Measurements from ENCODE around the gene PIEZO1. TPM values are rescaled to one million over a fixed set of nuclear protein-coding genes. Genes with fewer than 3 reads are reported as not detected.

The PIEZO1 gene
- total and polyA plus RNA-seq, 2 experiments from 2014 or later: 30.4 to 70.1 TPM

DNA sequence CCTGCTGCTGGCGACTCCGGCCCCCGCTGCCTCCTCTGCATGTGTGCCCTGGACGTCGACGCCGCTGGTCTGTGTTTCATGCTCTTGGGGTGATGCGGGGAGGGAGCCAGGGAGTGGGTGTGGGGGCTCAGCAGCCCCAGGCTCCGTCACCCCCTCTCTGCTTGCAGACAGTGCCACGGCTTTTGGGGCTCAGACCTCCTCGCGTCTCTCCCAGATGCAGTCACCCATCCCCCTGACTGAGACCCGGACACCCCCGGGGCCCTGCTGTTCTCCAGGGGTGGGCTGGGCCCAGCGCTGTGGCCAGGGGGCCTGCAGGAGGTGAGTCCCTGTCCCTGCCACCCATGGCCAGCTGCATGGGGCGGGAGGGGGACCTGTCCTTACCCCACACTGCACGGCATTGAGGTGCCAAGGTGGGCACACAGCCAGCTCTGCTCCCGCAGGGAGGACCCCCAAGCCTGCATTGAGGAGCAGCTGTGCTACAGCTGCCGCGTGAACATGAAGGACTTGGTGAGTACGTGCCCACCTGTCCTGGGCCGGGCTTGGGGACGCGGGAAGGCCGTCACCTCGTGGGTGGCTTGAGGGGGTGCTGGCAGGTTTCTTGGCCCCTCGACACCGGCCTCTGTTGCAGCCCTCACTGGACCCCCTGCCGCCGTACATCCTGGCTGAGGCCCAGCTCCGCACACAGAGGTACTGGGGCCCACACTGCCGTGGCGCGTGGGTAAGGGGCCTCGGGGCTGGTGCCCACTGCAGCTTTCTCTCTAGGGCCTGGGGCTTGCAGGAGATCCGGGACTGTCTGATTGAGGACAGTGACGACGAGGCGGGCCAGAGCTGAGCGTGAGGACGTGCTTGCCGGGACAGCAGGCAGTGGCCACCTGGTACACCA lies 70.4 kb downstream of the PIEZO1 start:
- Histone ChIP-seq H3F3A (replicated peaks; ENCODE audit: low read depth) (no peaks in the 10 kb centered on the region), H3K4me1 (ENCODE audit: insufficient read depth) (no peaks in the 10 kb centered on the region), H3K36me3 (ENCODE audit: insufficient read depth) (no peaks in the 10 kb centered on the region), H2AFZ (no peak overlapping the region), H3K4me3 (no peak overlapping the region), H3K9me2 (ENCODE audit: insufficient read depth) (no peaks in the 10 kb centered on the region), H3K79me2 (replicated peaks; ENCODE audit: insufficient read depth) (no peaks in the 10 kb centered on the region), H3K27ac (ENCODE audit: low read depth) (no peak overlapping the region), H3K27me3 (ENCODE audit: insufficient read depth) (no peaks in the 10 kb centered on the region), H4K20me1 (replicated peaks; ENCODE audit: insufficient read depth) (no peaks in the 10 kb centered on the region), H3K4me2 (no peak overlapping the region)
- peaks cover 11% of the 10 kb centered on the region for H3K27me3 Mint-ChIP-seq (ENCODE audit: insufficient read depth, low read depth, poor library complexity)
- no peak overlapping the region for H3K4me3 Mint-ChIP-seq
- ATAC-seq (no peak), DNase-seq (ENCODE audit: low spot score) (no peak)
- H3K4me1 Mint-ChIP-seq: peaks cover 7% of the 10 kb centered on the region
- no peak overlapping the region for H3K27ac Mint-ChIP-seq
- no peak for TF ChIP-seq EZH2 (IDR thresholded peaks at IDR 0.05; ENCODE audit: low read depth, unreplicated experiment)
- no peak for TF ChIP-seq CREB1 (CRISPR knock-in tag; IDR thresholded peaks at IDR 0.05; ENCODE audit: low read depth)
- no peak for TF ChIP-seq ZNF331 (CRISPR knock-in tag; IDR thresholded peaks at IDR 0.05; ENCODE audit: low read depth)
- TF ChIP-seq ZNF114 (CRISPR knock-in tag; IDR thresholded peaks at IDR 0.05): no peak
- no peak for TF ChIP-seq JUNB (IDR thresholded peaks at IDR 0.05; ENCODE audit: unreplicated experiment)
- TF ChIP-seq, protein P1, sequence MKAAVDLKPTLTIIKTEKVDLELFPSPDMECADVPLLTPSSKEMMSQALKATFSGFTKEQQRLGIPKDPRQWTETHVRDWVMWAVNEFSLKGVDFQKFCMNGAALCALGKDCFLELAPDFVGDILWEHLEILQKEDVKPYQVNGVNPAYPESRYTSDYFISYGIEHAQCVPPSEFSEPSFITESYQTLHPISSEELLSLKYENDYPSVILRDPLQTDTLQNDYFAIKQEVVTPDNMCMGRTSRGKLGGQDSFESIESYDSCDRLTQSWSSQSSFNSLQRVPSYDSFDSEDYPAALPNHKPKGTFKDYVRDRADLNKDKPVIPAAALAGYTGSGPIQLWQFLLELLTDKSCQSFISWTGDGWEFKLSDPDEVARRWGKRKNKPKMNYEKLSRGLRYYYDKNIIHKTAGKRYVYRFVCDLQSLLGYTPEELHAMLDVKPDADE (IDR thresholded peaks at IDR 0.05): no peak
- no peak for TF ChIP-seq STAT1 (IDR thresholded peaks at IDR 0.05; ENCODE audit: unreplicated experiment)
- TF ChIP-seq EZH2phosphoT487 (IDR thresholded peaks at IDR 0.05; ENCODE audit: unreplicated experiment): no peak
- TF ChIP-seq, protein P2, sequence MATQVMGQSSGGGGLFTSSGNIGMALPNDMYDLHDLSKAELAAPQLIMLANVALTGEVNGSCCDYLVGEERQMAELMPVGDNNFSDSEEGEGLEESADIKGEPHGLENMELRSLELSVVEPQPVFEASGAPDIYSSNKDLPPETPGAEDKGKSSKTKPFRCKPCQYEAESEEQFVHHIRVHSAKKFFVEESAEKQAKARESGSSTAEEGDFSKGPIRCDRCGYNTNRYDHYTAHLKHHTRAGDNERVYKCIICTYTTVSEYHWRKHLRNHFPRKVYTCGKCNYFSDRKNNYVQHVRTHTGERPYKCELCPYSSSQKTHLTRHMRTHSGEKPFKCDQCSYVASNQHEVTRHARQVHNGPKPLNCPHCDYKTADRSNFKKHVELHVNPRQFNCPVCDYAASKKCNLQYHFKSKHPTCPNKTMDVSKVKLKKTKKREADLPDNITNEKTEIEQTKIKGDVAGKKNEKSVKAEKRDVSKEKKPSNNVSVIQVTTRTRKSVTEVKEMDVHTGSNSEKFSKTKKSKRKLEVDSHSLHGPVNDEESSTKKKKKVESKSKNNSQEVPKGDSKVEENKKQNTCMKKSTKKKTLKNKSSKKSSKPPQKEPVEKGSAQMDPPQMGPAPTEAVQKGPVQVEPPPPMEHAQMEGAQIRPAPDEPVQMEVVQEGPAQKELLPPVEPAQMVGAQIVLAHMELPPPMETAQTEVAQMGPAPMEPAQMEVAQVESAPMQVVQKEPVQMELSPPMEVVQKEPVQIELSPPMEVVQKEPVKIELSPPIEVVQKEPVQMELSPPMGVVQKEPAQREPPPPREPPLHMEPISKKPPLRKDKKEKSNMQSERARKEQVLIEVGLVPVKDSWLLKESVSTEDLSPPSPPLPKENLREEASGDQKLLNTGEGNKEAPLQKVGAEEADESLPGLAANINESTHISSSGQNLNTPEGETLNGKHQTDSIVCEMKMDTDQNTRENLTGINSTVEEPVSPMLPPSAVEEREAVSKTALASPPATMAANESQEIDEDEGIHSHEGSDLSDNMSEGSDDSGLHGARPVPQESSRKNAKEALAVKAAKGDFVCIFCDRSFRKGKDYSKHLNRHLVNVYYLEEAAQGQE (IDR thresholded peaks at IDR 0.05; ENCODE audit: unreplicated experiment): no peak
- no peak for TF ChIP-seq POLR2AphosphoS5 (IDR thresholded peaks at IDR 0.05; ENCODE audit: low read depth)
- TF ChIP-seq, protein P3, sequence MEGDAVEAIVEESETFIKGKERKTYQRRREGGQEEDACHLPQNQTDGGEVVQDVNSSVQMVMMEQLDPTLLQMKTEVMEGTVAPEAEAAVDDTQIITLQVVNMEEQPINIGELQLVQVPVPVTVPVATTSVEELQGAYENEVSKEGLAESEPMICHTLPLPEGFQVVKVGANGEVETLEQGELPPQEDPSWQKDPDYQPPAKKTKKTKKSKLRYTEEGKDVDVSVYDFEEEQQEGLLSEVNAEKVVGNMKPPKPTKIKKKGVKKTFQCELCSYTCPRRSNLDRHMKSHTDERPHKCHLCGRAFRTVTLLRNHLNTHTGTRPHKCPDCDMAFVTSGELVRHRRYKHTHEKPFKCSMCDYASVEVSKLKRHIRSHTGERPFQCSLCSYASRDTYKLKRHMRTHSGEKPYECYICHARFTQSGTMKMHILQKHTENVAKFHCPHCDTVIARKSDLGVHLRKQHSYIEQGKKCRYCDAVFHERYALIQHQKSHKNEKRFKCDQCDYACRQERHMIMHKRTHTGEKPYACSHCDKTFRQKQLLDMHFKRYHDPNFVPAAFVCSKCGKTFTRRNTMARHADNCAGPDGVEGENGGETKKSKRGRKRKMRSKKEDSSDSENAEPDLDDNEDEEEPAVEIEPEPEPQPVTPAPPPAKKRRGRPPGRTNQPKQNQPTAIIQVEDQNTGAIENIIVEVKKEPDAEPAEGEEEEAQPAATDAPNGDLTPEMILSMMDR (conservative IDR thresholded peaks at IDR 0.05; ENCODE audit: low read depth in 2 of 2): no peak
- TF ChIP-seq, protein P4, sequence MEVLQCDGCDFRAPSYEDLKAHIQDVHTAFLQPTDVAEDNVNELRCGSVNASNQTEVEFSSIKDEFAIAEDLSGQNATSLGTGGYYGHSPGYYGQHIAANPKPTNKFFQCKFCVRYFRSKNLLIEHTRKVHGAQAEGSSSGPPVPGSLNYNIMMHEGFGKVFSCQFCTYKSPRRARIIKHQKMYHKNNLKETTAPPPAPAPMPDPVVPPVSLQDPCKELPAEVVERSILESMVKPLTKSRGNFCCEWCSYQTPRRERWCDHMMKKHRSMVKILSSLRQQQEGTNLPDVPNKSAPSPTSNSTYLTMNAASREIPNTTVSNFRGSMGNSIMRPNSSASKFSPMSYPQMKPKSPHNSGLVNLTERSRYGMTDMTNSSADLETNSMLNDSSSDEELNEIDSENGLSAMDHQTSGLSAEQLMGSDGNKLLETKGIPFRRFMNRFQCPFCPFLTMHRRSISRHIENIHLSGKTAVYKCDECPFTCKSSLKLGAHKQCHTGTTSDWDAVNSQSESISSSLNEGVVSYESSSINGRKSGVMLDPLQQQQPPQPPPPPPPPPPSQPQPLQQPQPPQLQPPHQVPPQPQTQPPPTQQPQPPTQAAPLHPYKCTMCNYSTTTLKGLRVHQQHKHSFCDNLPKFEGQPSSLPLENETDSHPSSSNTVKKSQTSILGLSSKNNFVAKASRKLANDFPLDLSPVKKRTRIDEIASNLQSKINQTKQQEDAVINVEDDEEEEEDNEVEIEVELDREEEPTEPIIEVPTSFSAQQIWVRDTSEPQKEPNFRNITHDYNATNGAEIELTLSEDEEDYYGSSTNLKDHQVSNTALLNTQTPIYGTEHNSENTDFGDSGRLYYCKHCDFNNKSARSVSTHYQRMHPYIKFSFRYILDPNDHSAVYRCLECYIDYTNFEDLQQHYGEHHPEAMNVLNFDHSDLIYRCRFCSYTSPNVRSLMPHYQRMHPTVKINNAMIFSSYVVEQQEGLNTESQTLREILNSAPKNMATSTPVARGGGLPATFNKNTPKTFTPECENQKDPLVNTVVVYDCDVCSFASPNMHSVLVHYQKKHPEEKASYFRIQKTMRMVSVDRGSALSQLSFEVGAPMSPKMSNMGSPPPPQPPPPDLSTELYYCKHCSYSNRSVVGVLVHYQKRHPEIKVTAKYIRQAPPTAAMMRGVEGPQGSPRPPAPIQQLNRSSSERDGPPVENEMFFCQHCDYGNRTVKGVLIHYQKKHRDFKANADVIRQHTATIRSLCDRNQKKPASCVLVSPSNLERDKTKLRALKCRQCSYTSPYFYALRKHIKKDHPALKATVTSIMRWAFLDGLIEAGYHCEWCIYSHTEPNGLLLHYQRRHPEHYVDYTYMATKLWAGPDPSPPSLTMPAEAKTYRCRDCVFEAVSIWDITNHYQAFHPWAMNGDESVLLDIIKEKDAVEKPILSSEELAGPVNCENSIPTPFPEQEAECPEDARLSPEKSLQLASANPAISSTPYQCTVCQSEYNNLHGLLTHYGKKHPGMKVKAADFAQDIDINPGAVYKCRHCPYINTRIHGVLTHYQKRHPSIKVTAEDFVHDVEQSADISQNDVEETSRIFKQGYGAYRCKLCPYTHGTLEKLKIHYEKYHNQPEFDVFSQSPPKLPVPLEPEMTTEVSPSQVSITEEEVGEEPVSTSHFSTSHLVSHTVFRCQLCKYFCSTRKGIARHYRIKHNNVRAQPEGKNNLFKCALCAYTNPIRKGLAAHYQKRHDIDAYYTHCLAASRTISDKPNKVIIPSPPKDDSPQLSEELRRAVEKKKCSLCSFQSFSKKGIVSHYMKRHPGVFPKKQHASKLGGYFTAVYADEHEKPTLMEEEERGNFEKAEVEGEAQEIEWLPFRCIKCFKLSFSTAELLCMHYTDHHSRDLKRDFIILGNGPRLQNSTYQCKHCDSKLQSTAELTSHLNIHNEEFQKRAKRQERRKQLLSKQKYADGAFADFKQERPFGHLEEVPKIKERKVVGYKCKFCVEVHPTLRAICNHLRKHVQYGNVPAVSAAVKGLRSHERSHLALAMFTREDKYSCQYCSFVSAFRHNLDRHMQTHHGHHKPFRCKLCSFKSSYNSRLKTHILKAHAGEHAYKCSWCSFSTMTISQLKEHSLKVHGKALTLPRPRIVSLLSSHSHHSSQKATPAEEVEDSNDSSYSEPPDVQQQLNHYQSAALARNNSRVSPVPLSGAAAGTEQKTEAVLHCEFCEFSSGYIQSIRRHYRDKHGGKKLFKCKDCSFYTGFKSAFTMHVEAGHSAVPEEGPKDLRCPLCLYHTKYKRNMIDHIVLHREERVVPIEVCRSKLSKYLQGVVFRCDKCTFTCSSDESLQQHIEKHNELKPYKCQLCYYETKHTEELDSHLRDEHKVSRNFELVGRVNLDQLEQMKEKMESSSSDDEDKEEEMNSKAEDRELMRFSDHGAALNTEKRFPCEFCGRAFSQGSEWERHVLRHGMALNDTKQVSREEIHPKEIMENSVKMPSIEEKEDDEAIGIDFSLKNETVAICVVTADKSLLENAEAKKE (CRISPR knock-in tag; IDR thresholded peaks at IDR 0.05): no peak
- TF ChIP-seq NANOG (IDR thresholded peaks at IDR 0.05; ENCODE audit: borderline replicate concordance): no peak
- no peaks in the 10 kb centered on the region for H3K9me3 Mint-ChIP-seq
- peaks cover 25% of the 10 kb centered on the region for H3K36me3 Mint-ChIP-seq (ENCODE audit: low read depth)

All from GM23338 (cell line).